Upper lobe of left lung (tissue), 6 donors: ENCODE results near the gene A1CF. TPM values are rescaled to one million over a fixed set of nuclear protein-coding genes. Genes with fewer than 3 reads are reported as not detected.
"Not testable (repeated sequence)": the region's sequence is repeated elsewhere in the genome, so short reads cannot be mapped to it uniquely, and the experiment has no call there.

ENCODE experiments used
- ATAC-seq, 2 donors: fragments of 200-7000 bp; cut with Tn5 transposase; one replicate each; pipeline ENCODE4 v1.9.1; 2022; ENCODE audit warnings: mild to moderate bottlenecking in 2 of 2, moderate library complexity in 2 of 2; ENCODE audit not compliant: low FRiP score in 2 of 2
- DNase-seq, 2 donors: peaks; one replicate each; pipeline ENCODE4 v3.0.0-alpha.2; 2019 to 2020
- H3K27ac ChIP-seq, 4 donors: fragments of 200-600 bp; sonication (generic); one replicate each; pipeline ENCODE4 v1.5.1; 2016 to 2019
- H3K27me3 ChIP-seq, 4 donors: fragments of 200-600 bp; sonication (generic); one replicate each; pipeline ENCODE4 v1.5.1; 2017 to 2019
- H3K36me3 ChIP-seq, 4 donors: fragments of 200-600 bp; sonication (generic); one replicate each; pipeline ENCODE4 v1.5.1; 2016 to 2019
- H3K4me1 ChIP-seq, 4 donors: fragments of 200-600 bp; sonication (generic); one replicate each; pipeline ENCODE4 v1.5.1; 2018 to 2019
- H3K4me3 ChIP-seq, 4 donors: fragments of 200-600 bp; sonication (generic); one replicate each; pipeline ENCODE4 v1.5.1; 2017 to 2019; ENCODE audit warnings: mild to moderate bottlenecking in 2 of 4, moderate library complexity in 1 of 4
- H3K9me3 ChIP-seq, 4 donors: fragments of 200-600 bp; sonication (generic); one replicate each; pipeline ENCODE4 v1.5.1; 2018 to 2019
- CTCF ChIP-seq, 6 experiments: fragments of 450-650 bp in 4 of 6; fragments of 200-600 bp in 2 of 6; sonication (generic) in 2 of 6; IDR thresholded peaks; one replicate each; pipeline ENCODE4 v1.5.1; 2016 to 2019; ENCODE audit warnings: antibody characterized with exemption in 6 of 6
- EP300 ChIP-seq, 4 donors: sonication (generic); formaldehyde crosslinking; IDR thresholded peaks; one replicate each; pipeline ENCODE4 v1.5.1; 2017; ENCODE audit warnings: antibody characterized with exemption in 4 of 4, control low read depth in 2 of 4
- POLR2A ChIP-seq, 4 donors: fragments of 450-650 bp; IDR thresholded peaks; one replicate each; pipeline ENCODE4 v1.5.1; 2016 to 2017; ENCODE audit warnings: antibody characterized with exemption in 4 of 4, mild to moderate bottlenecking in 2 of 4
- POLR2AphosphoS5 ChIP-seq, 2 donors: sonication (generic); formaldehyde crosslinking; IDR thresholded peaks; one replicate each; pipeline ENCODE4 v1.5.1; 2017; ENCODE audit warnings: antibody characterized with exemption in 2 of 2
- WGBS, 2 donors: methylation state at CpG; one replicate each; pipeline ENCODE4 v1.1.5; 2017 to 2018; 5-methylcytosine and 5-hydroxymethylcytosine counted together
- total RNA-seq, 6 donors: library from RNA; depleted of rRNA in 4 of 6; stranded (reverse); fragments of >200 nt in 4 of 6; gene quantifications; one replicate each; pipeline versions ENCODE4 v1.1.0 to v1.2.1, GENCODE V29; 2016 to 2021
- donor health status: DM: no; HTN: no; CAD: no; lungs with moderate emphysema.
- donor health status: DM: no; HTN: yes; CAD: no; lungs with severe emphysema.

Gene A1CF
- total RNA-seq, 6 donors from 2014 or later, result 0.17 to 0.40 TPM; not detected in 4

- no peak overlapping the region for H3K27ac ChIP-seq
- no peaks in the 10 kb centered on the region for H3K36me3 ChIP-seq
- DNase-seq (no peak), ATAC-seq (no peak)
- no peaks in the 10 kb centered on the region for H3K9me3 ChIP-seq
- H3K4me3 ChIP-seq, result no peak overlapping the region
- H3K27me3 ChIP-seq, result no peaks in the 10 kb centered on the region
- WGBS, 2 donors, result 92% methylated on average over 1 of the region's 1 CpG
- H3K4me1 ChIP-seq, result no peaks in the 10 kb centered on the region
- TF ChIP-seq EP300 (IDR thresholded peaks at IDR 0.05), result no peak
- no peak for TF ChIP-seq POLR2A (IDR thresholded peaks at IDR 0.05)
- TF ChIP-seq CTCF (IDR thresholded peaks at IDR 0.05), result no peak
- TF ChIP-seq POLR2AphosphoS5 (IDR thresholded peaks at IDR 0.05), result no peak
Observed at GRCh38 chr10:50799595-50799994, 85.8 kb downstream of the A1CF start.

GRCh38 chr10:50798297-50798696 lies 87.1 kb downstream of the A1CF start:
- no peak overlapping the region for H3K27ac ChIP-seq
- H3K4me3 ChIP-seq, result no peak overlapping the region
- H3K36me3 ChIP-seq, result no peaks in the 10 kb centered on the region
- 71 to 86% methylated on average over 3 of the region's 3 CpGs for WGBS, 2 donors
- TF ChIP-seq CTCF (IDR thresholded peaks at IDR 0.05) (no peak), EP300 (IDR thresholded peaks at IDR 0.05) (no peak), POLR2A (IDR thresholded peaks at IDR 0.05) (no peak), POLR2AphosphoS5 (IDR thresholded peaks at IDR 0.05) (no peak)
- H3K4me1 ChIP-seq, result no peaks in the 10 kb centered on the region
- no peaks in the 10 kb centered on the region for H3K9me3 ChIP-seq
- ATAC-seq (no peak), DNase-seq (no peak)
- H3K27me3 ChIP-seq, result no peaks in the 10 kb centered on the region

GRCh38 chr10:50796693-50797092 lies 88.7 kb downstream of the A1CF start:
- ATAC-seq (no peak), DNase-seq (no peak)
- H3K4me3 ChIP-seq, result no peak overlapping the region
- H3K27me3 ChIP-seq, result no peaks in the 10 kb centered on the region
- TF ChIP-seq CTCF (IDR thresholded peaks at IDR 0.05) (no peak), POLR2A (IDR thresholded peaks at IDR 0.05) (no peak), POLR2AphosphoS5 (IDR thresholded peaks at IDR 0.05) (no peak), EP300 (IDR thresholded peaks at IDR 0.05) (no peak)
- WGBS, 2 donors, result 91 to 92% methylated on average over 1 of the region's 1 CpG
- H3K9me3 ChIP-seq, result no peaks in the 10 kb centered on the region
- no peaks in the 10 kb centered on the region for H3K36me3 ChIP-seq
- no peaks in the 10 kb centered on the region for H3K4me1 ChIP-seq
- no peak overlapping the region for H3K27ac ChIP-seq

GRCh38 chr10:50794490-50794889 lies 90.9 kb downstream of the A1CF start:
- Histone ChIP-seq H3K9me3 (no peaks in the 10 kb centered on the region), H3K4me3 (no peak overlapping the region), H3K4me1 (no peaks in the 10 kb centered on the region), H3K36me3 (no peaks in the 10 kb centered on the region), H3K27me3 (no peaks in the 10 kb centered on the region), H3K27ac (no peak overlapping the region)
- ATAC-seq (no peak), DNase-seq (no peak)
- TF ChIP-seq CTCF (IDR thresholded peaks at IDR 0.05), result no peak

- H3K27me3 ChIP-seq, result no peaks in the 10 kb centered on the region
- TF ChIP-seq CTCF (IDR thresholded peaks at IDR 0.05) (peak in 3 of 6 experiments; percentile 35 to 44 (median 37)), EP300 (IDR thresholded peaks at IDR 0.05) (no peak), POLR2A (IDR thresholded peaks at IDR 0.05) (no peak), POLR2AphosphoS5 (IDR thresholded peaks at IDR 0.05) (no peak)
- no peaks in the 10 kb centered on the region for H3K36me3 ChIP-seq
- H3K27ac ChIP-seq, result no peak overlapping the region
- no peaks in the 10 kb centered on the region for H3K9me3 ChIP-seq
- DNase-seq (no peak), ATAC-seq (peak in 1 of 2 donors; percentile 71)
- 33 to 58% methylated on average over 1 of the region's 1 CpG for WGBS, 2 donors
- no peaks in the 10 kb centered on the region for H3K4me1 ChIP-seq
- H3K4me3 ChIP-seq, result no peak overlapping the region
Observed at GRCh38 chr10:50788951-50789945, 96.2 kb downstream of the A1CF start.

- H3K27me3 ChIP-seq, H3K36me3 ChIP-seq, H3K4me1 ChIP-seq, H3K4me3 ChIP-seq, ATAC-seq, H3K9me3 ChIP-seq, H3K27ac ChIP-seq: not testable (repeated sequence)
- WGBS, 2 donors, result 43 to 67% methylated on average over 3 to 5 of the region's 5 CpGs
- DNase-seq, result peak; percentile 37 to 45
Observed at GRCh38 chr10:50787962-50788361, 97.5 kb downstream of the A1CF start.

- not testable (repeated sequence) for H3K27ac ChIP-seq, H3K27me3 ChIP-seq, H3K4me3 ChIP-seq, ATAC-seq, H3K36me3 ChIP-seq, H3K9me3 ChIP-seq, DNase-seq, H3K4me1 ChIP-seq
Observed at GRCh38 chr10:50782017-50782416, 103.4 kb downstream of the A1CF start.
